Measurements from ENCODE around the gene SMTN.
"Not testable (repeated sequence)": the region's sequence is repeated elsewhere in the genome, so short reads cannot be mapped to it uniquely, and the experiment has no call there.

SMTN gene

DNA sequence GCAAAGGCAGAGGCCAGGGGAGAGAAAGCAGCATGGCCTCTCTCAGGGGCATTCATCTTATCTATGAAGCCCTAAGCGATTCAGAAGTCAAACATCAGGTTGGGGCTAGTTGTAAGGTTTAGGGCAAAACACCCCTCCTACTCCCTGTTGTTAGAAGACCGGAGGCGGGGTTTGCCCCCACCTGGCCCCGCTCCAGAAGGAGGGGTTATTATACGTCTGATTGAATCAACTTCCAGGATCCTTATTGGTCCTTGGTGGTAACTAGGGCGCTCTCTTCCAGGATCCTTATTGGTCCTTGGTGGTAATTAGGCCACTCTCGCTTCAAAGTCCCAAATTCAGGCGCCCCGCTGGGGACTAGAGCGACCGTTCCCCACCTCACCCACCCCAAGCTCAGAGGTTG lies 12.1 kb upstream of the SMTN start:
- in situ Hi-C loops (cut with HindIII; ENCODE audit: low pct_ligation_motif_present, low pct_unique_long_range_greater_than_20kb, low sequenced_read_pairs): no loop called here
- no peak for DNase-seq

DNA sequence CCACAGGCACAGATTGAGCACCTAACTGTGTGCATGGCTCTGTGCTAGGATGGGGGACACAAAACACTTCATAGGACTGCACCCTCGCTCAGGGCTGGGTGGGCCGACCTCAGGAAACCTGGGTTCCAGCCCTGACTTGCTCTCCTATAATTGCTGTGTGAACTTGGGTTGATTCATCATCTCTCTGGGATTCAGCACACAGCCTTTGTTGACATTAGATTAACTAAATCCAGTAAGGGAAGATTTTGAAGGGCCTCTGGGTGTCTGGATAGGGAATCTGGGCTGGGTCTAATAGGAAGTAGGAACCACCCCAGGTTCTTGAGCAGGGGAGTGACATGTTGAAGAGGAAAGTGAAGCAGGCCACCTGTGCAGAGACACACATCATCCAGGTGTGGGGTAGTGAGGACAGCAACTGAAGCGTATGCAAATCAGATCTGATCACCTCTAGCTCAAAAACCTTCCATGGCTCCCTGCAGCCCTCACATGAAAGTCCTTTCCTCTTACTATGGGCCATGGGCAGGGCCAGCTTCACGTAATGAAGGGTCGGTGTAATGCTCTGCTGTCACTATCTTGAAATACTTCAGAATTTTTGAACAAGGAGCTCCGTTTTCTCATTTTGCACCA lies 11.3 kb upstream of the SMTN start:
- in situ Hi-C loops (cut with HindIII; ENCODE audit: low pct_ligation_motif_present, low pct_unique_long_range_greater_than_20kb, low sequenced_read_pairs); DNase-seq: not testable (repeated sequence)

DNA sequence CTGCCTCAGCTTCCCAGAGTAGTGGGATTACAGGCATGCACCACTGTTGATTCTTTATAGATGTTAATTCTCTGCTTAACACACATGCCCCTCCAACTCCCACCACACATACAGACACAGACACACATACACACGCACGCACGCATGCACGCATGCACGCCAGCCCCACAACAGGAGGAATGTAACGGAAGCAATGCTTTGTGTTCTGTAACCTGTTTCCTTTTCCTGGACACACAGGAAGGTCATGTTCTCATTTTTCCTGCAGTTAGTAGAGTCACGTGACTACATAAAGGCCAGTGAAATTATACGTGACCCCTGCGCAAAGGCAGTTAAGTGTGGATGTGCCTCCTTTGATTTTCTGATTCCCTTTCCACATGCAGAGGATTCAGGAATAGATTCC lies 8.0 kb upstream of the SMTN start:
- DNase-seq; in situ Hi-C loops (cut with HindIII; ENCODE audit: low pct_ligation_motif_present, low pct_unique_long_range_greater_than_20kb, low sequenced_read_pairs): not testable (repeated sequence)

DNA sequence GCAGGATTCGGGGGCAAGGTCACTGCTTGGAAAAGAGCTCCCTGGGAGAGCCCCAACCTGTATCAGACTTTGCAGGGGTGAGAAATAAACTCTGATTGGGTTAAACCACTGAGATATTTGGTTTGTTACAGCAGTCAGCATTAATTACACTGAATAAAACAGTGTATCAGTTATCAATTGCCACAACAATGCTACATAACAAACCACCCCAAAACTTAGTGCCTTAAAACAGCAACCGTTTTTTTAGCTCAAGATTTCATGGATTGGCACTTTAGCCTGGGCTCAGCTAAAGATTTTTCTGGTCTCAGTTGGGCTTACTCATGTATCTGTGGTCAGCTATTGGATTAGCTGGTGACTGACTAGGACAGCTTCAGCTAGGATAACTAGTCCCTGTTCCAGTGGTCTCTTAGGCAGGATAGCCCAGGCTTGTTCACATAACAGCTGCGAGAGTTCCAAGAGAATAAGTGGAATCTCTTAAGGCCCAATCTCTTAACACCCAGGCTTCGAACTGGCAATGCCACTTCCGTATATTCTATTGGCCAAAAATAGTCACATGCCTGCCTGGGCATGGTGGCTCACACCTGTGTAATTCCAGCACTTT lies 7.5 kb upstream of the SMTN start:
- in situ Hi-C loops (cut with HindIII; ENCODE audit: low pct_ligation_motif_present, low pct_unique_long_range_greater_than_20kb, low sequenced_read_pairs); DNase-seq: not testable (repeated sequence)

DNA sequence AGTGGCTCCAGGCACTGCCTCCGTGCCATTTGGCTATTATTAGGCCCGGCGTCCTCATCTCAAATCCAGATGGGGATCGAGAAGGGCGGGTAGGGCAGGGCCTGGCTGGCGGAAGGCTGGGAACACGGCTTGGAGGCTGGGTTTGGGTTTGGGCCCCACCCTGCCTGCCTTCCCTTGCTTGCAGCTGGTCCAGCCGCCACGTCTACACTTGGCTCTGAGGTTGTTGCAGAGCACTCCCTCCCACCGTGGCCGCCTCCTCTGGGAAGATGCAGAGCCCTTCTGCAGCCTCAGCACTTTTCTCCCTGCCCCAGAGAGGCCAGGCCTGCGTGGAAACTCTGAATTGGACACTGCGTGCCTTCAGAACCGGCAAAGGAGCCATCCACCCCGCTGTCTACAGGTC lies 5.2 kb upstream of the SMTN start:
- in situ Hi-C loops (cut with HindIII; ENCODE audit: low pct_ligation_motif_present, low pct_unique_long_range_greater_than_20kb, low sequenced_read_pairs): no loop called here

DNA sequence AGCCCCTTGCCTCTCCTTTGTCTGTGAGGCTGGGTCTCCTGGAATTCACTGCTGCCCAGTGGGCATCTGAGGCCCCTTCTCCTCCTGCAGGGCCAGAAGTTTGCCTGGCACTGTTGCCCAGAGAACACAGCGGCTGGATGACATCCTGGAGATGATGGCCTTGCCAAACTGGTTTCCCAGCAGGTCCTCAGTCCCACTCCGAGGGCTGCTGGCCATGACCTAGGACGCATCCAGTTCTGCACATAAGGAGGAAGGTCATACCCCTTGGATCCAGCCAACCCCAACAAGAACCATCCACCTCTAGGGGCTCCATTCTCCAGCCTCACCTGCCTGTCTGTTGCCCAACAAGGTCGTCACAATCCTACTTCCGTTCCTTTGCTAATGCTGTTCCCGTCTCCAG lies 3.4 kb upstream of the SMTN start:
- in situ Hi-C loops (cut with HindIII; ENCODE audit: low pct_ligation_motif_present, low pct_unique_long_range_greater_than_20kb, low sequenced_read_pairs): no loop called here
- DNase-seq: no peak

More for the DNA sequence above, 5.2 kb upstream of the SMTN start:
- no peak for DNase-seq

DNA sequence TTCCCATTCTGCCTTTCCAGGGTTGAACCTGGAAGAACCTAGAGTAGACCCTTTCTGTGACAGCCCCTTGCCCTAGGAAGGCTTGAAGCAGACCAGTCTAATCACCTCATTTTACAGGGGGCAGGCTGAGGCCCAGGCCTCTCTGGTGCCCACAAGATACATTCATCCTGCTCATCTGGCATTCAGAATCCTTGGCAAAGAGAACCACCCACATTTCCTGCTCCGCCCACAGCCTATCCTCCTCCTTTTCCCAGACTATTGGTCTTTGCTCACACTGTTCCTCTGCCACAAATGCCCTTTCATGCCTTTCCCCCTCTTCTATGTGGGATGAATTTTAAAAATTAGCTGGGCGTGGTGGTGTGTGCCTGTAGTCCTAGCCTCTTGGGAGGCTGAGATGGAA lies 2.7 kb upstream of the SMTN start:
- in situ Hi-C loops (cut with HindIII; ENCODE audit: low pct_ligation_motif_present, low pct_unique_long_range_greater_than_20kb, low sequenced_read_pairs): not testable (repeated sequence)

DNA sequence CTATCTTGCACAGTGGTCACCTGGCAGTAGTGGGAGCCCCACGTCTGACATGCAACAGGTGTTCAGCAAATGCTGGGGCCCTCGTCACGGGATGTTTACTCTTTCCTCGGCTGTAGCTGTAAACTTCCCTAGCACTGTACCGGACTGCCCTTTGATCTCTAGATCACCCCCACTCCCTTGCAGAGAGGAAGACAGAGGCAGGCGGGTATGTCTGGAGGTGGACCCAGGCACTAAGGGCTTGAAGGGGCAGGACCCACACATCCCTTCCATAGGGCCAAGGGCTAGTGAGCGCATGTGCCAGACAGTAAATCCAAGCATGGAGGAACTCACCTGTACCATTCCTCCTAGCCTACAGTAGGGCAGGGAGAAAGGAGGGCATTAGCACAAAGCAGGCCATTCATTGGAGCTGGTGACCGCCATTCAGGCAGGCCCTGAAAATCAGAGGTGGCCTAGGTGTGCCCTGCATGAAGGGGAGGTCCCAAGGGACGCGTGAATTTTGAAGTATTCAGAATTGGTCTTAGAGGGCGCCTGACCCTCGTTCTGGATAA lies 1.9 kb upstream of the SMTN start:
- no peak for DNase-seq
- in situ Hi-C loops (cut with HindIII; ENCODE audit: low pct_ligation_motif_present, low pct_unique_long_range_greater_than_20kb, low sequenced_read_pairs): no loop called here

More for the DNA sequence above, 2.7 kb upstream of the SMTN start:
- DNase-seq: peak; percentile 21

DNA sequence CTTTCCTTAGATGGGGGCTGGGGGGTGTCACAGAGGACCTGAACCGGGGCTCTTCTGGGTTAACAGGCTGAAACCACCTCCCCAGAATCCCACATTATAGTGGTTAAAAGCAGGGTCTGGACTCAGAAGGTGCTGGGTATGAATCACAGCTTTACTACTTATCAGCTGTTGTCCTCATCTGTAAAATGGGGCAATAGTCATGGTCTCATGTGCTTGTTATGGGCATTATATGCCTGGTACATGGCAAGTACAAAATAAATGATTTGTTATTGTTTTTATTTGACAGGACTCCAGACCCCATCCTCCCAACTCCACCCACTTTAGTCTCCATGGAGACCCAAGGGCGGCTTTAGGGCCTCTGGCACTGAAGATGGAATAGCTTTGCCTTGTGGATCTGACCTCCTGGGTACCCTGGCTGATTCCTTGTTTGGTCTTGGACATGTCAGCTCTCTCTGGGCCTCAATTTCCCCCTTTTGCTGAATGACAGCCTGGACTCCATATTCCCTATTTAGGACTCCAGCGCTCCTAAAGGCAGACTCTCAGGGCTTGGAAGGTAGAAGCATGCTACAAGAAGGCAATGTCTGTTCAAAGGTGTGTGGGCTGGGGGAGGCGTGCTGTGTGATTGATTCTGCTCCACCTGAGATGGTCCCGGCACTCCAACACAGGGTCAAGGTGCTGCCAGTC lies 812 bp upstream of the SMTN start:
- in situ Hi-C loops (cut with HindIII; ENCODE audit: low pct_ligation_motif_present, low pct_unique_long_range_greater_than_20kb, low sequenced_read_pairs): no loop called here
- no peak for DNase-seq

DNA sequence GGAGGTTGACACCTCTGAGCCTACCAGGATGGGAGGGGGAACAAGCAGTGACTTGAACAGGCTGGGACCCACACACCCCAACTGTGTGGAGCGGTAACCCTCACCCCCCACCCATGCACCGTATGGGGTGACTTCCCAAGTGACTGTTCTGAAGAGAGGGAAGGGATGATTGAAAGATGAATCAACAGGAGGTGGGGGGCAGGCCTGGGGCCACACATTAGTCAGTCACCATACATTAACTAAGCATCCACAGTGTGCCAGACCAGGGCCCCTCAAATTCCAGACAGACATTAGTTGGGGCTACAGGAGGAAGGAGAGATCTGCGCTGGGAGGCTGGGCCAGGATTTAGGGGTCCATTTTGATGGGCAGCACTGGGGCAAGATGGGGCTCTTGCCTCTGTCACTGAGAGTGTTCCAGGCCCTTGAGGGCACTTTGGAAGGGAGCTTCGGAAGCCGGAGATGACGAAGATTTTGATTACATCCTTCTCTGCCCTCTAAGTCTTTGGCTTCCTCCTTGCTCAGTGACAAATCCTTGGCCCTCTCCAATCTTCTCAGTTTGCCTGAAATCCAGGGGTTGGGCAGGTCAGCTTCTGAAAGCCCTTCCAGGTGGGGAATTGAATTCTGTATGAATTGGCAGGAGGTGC lies 966 bp downstream of the SMTN start:
- DNase-seq: peak; percentile 74
- in situ Hi-C loops (cut with HindIII; ENCODE audit: low pct_ligation_motif_present, low pct_unique_long_range_greater_than_20kb, low sequenced_read_pairs): no loop called here

DNA sequence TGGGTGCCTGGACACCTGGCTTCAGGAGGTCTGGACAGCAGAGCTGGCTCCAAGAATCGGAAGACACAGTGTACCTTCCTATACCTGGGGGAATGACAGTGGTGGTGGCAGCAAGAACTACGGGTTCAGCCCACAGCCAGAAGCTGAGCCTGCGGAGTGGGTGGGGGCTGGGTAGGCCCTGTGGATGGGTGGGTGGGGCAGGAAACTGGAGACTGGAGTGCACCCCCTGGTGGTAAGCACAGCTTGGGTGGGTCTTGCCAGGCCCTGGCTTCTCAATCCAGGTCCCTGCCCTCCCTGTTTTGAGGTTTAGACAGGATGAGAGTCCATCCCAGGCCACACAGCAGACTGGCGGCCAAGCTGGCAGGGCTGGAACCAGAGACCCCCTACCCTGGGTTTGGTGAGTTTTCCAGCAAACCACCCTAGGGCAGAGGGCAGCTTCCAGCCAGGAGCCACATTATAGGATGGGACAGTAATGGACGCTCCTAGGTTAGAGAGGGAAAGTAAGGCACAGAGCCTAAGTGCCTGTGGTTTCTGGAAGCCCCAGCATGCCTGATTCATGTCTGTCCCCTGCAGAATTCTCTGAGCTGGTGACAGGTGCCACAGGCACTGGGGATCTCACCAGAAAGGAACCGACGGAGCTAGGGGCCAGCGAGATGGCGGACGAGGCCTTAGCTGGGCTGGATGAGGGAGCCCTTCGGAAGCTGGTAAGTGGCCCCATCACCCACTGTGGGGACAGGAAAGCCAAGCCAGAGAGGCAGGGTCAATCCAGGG lies 1.7 kb downstream of the SMTN start:
- in situ Hi-C loops (cut with HindIII; ENCODE audit: low pct_ligation_motif_present, low pct_unique_long_range_greater_than_20kb, low sequenced_read_pairs): no loop called here
- peak; percentile 75 for DNase-seq

DNA sequence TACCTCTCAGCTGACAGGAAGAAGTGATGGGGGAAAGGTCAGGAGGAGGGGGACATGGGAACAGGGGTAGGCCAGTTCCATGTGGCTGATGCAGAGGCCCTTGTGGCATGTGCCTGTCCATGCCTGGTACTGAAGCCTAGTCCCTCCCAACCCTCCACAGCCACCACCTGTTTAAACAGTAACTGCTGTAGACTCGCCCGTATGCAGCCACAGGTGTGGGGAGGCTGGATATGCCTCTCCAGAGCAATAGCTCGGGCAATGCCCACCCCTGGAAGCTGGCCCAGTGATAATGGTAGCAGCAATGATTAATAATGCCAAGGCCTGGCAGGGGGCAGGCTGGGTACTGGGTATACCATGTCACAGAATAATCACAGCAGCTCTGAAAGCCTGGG lies 2.3 kb downstream of the SMTN start:
- DNase-seq: peak; percentile 48
- in situ Hi-C loops (cut with HindIII; ENCODE audit: low pct_ligation_motif_present, low pct_unique_long_range_greater_than_20kb, low sequenced_read_pairs): no loop called here

DNA sequence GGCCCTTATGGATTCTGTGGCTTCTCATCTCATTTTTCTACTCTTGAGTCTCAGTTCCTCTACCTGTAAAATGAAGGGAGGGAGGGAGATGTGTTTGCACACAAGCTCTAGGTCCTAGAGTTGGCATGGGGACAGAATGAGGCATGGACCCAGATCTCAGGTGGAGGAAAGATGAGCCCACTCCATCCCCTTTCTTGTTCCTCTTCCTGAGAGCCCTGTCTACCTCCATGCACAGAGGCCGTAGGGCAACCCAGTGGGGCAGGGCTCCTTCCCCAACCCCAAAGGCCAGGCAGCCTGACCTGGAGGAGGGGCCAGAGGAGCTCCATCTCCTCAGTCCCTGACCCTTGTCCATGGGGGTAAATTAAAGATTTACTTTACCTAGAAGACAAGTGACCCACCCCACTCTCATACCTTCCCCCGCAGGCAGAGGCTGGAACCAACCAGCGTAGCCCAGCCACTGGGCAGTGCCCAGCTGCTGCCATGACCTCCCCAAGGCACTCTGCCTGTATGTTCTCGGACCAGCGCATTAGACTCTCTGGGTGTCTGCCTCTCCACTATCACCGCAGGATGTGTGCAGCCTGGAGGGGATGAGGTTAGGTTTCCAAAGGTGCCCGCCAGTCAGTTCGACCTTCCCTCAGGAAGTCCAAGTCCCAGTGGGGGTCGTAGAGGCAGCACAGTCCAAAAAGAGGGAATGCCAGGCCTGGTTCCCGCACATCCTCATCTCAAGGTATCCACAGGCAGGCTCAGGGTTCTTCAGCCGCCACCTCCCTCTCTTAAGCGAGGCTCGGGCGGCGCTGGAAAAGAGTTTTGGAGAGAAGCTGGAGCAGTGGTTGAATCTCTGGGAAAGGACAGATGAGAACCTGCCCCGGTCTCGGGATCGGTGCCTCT lies 3.0 kb downstream of the SMTN start:
- DNase-seq: no peak
- in situ Hi-C loops (cut with HindIII; ENCODE audit: low pct_ligation_motif_present, low pct_unique_long_range_greater_than_20kb, low sequenced_read_pairs): no loop called here

DNA sequence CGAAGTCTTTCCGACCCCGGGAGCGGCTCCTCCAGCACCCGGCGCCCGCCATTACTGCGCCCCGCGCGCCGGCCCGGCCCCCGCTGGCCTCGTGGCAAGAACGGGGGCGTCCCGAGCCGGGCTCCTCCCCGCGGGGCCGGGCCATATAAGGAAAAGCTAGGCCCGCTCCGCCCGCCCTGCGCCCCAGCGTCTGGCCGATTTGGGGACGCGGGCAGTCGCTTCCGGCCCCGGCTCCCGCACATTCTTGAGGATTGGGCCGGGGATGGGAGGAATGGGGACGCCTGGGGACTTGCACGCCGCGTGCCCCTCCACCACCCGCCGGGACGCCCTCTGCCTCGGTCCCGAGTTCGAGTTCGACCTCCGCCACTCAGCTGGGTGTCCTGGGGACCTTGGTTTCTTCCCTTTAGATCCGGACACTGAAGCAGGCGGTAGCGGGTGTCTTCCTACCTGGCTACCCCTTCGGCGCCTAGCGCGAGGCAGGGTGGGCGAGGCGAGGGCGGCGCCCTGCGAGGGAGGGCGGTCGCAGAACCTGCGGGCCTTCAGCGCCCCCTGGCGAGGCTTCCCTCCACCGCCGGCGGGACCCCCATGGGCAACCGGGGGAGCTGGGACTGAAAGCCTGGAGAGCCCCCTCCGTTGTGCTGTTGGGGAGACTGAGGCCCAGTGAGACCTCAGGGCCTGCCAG lies 3.8 kb downstream of the SMTN start:
- in situ Hi-C loops (cut with HindIII; ENCODE audit: low pct_ligation_motif_present, low pct_unique_long_range_greater_than_20kb, low sequenced_read_pairs): no loop called here
- DNase-seq: no peak

DNA sequence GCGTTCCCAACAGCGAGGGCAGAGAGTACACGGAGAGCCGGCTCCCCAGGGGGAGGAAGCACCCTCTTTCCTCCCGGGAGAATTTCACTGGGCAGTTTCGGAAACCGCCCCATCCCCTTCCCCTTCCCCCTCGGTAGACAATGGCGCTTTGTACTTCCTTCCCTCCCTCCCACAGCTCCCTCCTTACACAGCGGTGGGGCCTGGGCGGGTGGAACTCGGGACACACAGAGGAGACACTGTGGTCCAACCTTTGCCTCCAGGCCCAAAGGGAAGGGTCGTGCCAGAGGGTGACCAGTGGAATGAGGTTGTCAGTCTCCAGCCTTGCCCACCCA lies 4.3 kb downstream of the SMTN start:
- in situ Hi-C loops (cut with HindIII; ENCODE audit: low pct_ligation_motif_present, low pct_unique_long_range_greater_than_20kb, low sequenced_read_pairs): no loop called here
- DNase-seq: no peak

DNA sequence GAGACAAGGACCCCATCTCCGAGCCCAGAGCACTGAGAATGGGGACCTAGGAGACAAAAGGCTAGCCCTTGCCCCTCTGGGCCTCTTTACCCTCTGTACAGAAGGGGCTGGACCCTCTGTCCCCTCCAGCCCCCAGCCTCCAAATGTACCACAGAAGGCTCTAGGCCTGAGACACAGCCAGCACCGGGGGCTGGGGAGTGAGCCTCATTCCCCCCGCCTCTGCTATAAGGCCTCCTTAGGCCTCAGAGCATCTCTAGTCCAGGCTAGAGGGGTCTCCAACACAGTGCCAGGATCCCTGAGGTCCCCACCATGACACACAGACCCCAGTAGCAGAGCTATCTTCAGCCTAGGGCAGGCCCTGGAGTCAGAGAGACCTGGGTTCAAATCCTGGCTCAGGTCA lies 4.8 kb downstream of the SMTN start:
- in situ Hi-C loops (cut with HindIII; ENCODE audit: low pct_ligation_motif_present, low pct_unique_long_range_greater_than_20kb, low sequenced_read_pairs): no loop called here
- no peak for DNase-seq

DNA sequence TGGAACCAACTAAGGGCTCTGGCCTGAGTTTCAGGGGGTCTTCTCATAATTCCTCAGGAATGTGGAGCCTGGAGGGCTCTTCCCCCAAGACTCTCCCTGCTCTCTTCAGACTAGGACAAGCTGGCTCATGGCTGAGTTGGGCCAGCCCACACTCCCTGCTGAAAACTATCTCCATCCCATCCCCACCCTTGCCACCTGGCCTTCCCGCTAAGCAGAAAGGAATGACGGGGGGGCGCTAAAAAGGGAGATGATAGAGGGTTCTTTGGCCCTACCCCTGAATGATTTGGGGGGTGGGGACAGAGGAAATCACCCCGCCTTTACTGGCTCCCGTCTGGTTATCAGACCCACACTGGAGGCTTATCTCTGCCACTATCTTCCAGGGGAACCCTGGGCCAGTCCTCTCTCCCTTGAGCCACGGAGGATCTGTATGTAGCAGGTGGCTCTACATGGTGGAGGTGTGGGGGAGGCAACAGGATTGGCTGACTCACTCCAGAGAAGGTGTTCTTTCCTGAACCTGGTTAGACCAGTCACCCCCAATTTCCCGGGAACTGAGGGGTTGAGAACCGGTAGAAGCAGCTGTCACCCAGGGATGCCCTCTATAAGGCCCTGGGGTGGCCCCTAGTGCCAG lies 5.7 kb downstream of the SMTN start:
- DNase-seq: no peak
- in situ Hi-C loops (cut with HindIII; ENCODE audit: low pct_ligation_motif_present, low pct_unique_long_range_greater_than_20kb, low sequenced_read_pairs): no loop called here
